Mammary epithelial cell (primary cell): ENCODE measurements around the gene CLEC4F.

Source experiments
- CTCF ChIP-seq, 2 donors: IDR thresholded peaks in 1 of 2; conservative IDR thresholded peaks in 1 of 2; 2 replicates each; pipeline ENCODE4 v1.5.1; 2011 to 2012; ENCODE audit warnings: inconsistent platforms in 2 of 2, low read length in 2 of 2, mild to moderate bottlenecking in 2 of 2, control low read depth in 1 of 2, low read depth in 1 of 2; ENCODE audit not compliant: insufficient read depth in 1 of 2; ENCODE audit errors: extremely low read depth in 1 of 2
- EZH2 ChIP-seq: IDR thresholded peaks from 2 replicates; pipeline ENCODE4 v1.6.1; 2012; ENCODE audit warnings: low read length, inconsistent platforms, borderline replicate concordance

- TF ChIP-seq CTCF (conservative IDR thresholded peaks at IDR 0.05 in 1 of 2, IDR thresholded peaks at IDR 0.05 in 1 of 2; ENCODE audit: extremely low read depth in 1 of 2, insufficient read depth in 1 of 2, low read depth in 1 of 2, low read length in 2 of 2) (no peak), EZH2 (no peak)
Observed at GRCh38 chr2:70851704-70852103, 31.3 kb upstream of the CLEC4F start.
